Astrocyte (in vitro differentiated cells and primary cell): ENCODE measurements around the gene IL2RG. TPM values are rescaled to one million over a fixed set of nuclear protein-coding genes. Genes with fewer than 3 reads are reported as not detected.

ENCODE experiments used
- DNase-seq: peaks from one replicate; pipeline ENCODE4 v3.0.0-alpha.2; 2010; ENCODE audit warnings: low read depth
- FAIRE-seq: peaks from 2 replicates; lab custom pipeline; 2011; peaks lifted over from hg19 to GRCh38; lab: Jason Lieb, UNC
- H2AFZ ChIP-seq: 2 replicates; pipeline ENCODE4 v1.6.0; 2012; ENCODE audit warnings: low read depth, low read length, inconsistent platforms
- H3K27ac ChIP-seq: 2 replicates; pipeline ENCODE4 v1.5.1; 2011; ENCODE audit warnings: low read depth, low read length, inconsistent platforms
- H3K27me3 ChIP-seq: 2 replicates; pipeline ENCODE4 v1.6.0; 2011; ENCODE audit warnings: low read length, inconsistent platforms; ENCODE audit not compliant: insufficient read depth
- H3K36me3 ChIP-seq: 2 replicates; pipeline ENCODE4 v1.5.1; 2011; ENCODE audit warnings: low read length, inconsistent platforms; ENCODE audit not compliant: insufficient read depth
- H3K4me1 ChIP-seq: 2 replicates; pipeline ENCODE4 v1.5.1; 2011; ENCODE audit warnings: low read length, inconsistent platforms; ENCODE audit not compliant: insufficient read depth
- H3K4me2 ChIP-seq: 2 replicates; pipeline ENCODE4 v1.6.0; 2012; ENCODE audit warnings: low read length, inconsistent platforms
- H3K4me3 ChIP-seq: 2 replicates; pipeline ENCODE4 v1.5.1; 2011; ENCODE audit warnings: low read depth, mild to moderate bottlenecking, low read length, inconsistent platforms; ENCODE audit not compliant: insufficient read depth
- H3K79me2 ChIP-seq: 2 replicates; pipeline ENCODE4 v1.6.0; 2012; ENCODE audit warnings: mild to moderate bottlenecking, low read length, inconsistent platforms; ENCODE audit not compliant: insufficient read depth
- H3K9ac ChIP-seq: 2 replicates; pipeline ENCODE4 v1.6.0; 2012; ENCODE audit warnings: mild to moderate bottlenecking, low read length, inconsistent platforms
- H3K9me3 ChIP-seq: 2 replicates; pipeline ENCODE4 v1.5.1; 2012; ENCODE audit warnings: low read depth, mild to moderate bottlenecking, low read length, inconsistent platforms; ENCODE audit not compliant: insufficient read depth
- H4K20me1 ChIP-seq: 2 replicates; pipeline ENCODE4 v1.6.0; 2012; ENCODE audit warnings: low read length, inconsistent platforms; ENCODE audit not compliant: insufficient read depth
- H3K27ac Mint-ChIP-seq: one replicate; pipeline ENCODE4 v1.8.0; 2021; ENCODE audit warnings: mild to moderate bottlenecking, mixed read lengths; ENCODE audit not compliant: unreplicated experiment
- H3K27me3 Mint-ChIP-seq: one replicate; pipeline ENCODE4 v1.8.0; 2021; ENCODE audit warnings: low read depth, mixed read lengths; ENCODE audit not compliant: unreplicated experiment
- H3K36me3 Mint-ChIP-seq: one replicate; pipeline ENCODE4 v1.8.0; 2021; ENCODE audit warnings: low read depth, mixed read lengths; ENCODE audit not compliant: unreplicated experiment
- H3K4me1 Mint-ChIP-seq: one replicate; pipeline ENCODE4 v1.8.0; 2021; ENCODE audit warnings: low read depth, mixed read lengths; ENCODE audit not compliant: unreplicated experiment
- H3K4me3 Mint-ChIP-seq: one replicate; pipeline ENCODE4 v1.8.0; 2021; ENCODE audit warnings: mild to moderate bottlenecking, moderate library complexity, mixed read lengths; ENCODE audit not compliant: unreplicated experiment
- H3K9me3 Mint-ChIP-seq: one replicate; pipeline ENCODE4 v1.8.0; 2021; ENCODE audit warnings: mild to moderate bottlenecking, mixed read lengths; ENCODE audit not compliant: unreplicated experiment
- EZH2 ChIP-seq: IDR thresholded peaks from 2 replicates; pipeline ENCODE4 v1.6.1; 2012; ENCODE audit warnings: mild to moderate bottlenecking, low read length, inconsistent platforms; ENCODE audit not compliant: insufficient read depth
- total RNA-seq: library from RNA; stranded (reverse); gene quantifications from 2 replicates; pipeline ENCODE4 v1.2.1, GENCODE V29; 2021
- TF ChIP-seq, protein P1 (sequence below): IDR thresholded peaks from 2 replicates; pipeline ENCODE4 v1.5.1; 2011; ENCODE audit warnings: low read depth, mild to moderate bottlenecking, inconsistent platforms, low read length, moderate library complexity; ENCODE audit not compliant: insufficient read depth

IL2RG gene
- total RNA-seq, 1 donor from 2014 or later = 0.59 TPM

- Histone ChIP-seq H3K9ac (peak within 1 kb of the TSS; percentile 95), H3K9me3 (no peaks in the 10 kb centered on the region), H3K4me1 (no peaks in the 10 kb centered on the region), H3K79me2 (peaks cover 38% of the 10 kb centered on the region), H3K36me3 (no peaks in the 10 kb centered on the region), H3K27me3 (no peaks in the 10 kb centered on the region), H3K4me2 (peak within 1 kb of the TSS; percentile 94), H2AFZ (peak within 1 kb of the TSS; percentile 97), H3K4me3 (peak within 1 kb of the TSS; percentile 91), H3K27ac (peak within 1 kb of the TSS; percentile 90), H4K20me1 (peaks cover 8% of the 10 kb centered on the region)
- Mint-ChIP-seq H3K9me3 (no peaks in the 10 kb centered on the region), H3K36me3 (no peaks in the 10 kb centered on the region), H3K4me3 (peak within 1 kb of the TSS; percentile 99), H3K4me1 (peaks cover 9% of the 10 kb centered on the region), H3K27ac (peak within 1 kb of the TSS; percentile 84), H3K27me3 (no peaks in the 10 kb centered on the region)
- FAIRE-seq (peak; percentile 90), DNase-seq (peak; percentile 94)
- TF ChIP-seq, protein P1, sequence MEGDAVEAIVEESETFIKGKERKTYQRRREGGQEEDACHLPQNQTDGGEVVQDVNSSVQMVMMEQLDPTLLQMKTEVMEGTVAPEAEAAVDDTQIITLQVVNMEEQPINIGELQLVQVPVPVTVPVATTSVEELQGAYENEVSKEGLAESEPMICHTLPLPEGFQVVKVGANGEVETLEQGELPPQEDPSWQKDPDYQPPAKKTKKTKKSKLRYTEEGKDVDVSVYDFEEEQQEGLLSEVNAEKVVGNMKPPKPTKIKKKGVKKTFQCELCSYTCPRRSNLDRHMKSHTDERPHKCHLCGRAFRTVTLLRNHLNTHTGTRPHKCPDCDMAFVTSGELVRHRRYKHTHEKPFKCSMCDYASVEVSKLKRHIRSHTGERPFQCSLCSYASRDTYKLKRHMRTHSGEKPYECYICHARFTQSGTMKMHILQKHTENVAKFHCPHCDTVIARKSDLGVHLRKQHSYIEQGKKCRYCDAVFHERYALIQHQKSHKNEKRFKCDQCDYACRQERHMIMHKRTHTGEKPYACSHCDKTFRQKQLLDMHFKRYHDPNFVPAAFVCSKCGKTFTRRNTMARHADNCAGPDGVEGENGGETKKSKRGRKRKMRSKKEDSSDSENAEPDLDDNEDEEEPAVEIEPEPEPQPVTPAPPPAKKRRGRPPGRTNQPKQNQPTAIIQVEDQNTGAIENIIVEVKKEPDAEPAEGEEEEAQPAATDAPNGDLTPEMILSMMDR = no peak
- no peak for TF ChIP-seq EZH2
Measured at GRCh38 chrX:71068044-71068918, 43.1 kb downstream of the IL2RG start, which contains the start of gene SNX12. Gene SNX12 (minus strand): TSS chrX:71068334. CDS start chrX:71068306, 28 bp downstream.

DNA sequence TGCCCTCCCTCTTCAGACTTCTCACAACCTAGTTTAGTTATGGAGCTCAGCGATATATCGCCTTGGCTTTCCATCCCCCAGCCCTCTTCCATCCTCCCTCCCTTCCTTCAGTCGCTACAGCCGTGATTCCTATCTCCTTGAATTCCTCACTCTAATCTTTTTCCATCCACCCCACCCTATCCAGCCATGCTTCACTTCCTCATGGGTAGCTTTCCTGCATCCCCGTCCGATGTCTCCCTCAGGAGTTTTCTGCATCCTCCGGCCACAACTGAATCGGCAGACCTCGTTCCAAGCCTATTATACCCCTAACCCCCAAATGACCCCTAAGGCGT lies 43.7 kb downstream of the IL2RG start:
- Histone ChIP-seq H2AFZ (peak overlapping the region; percentile 63), H3K4me1 (no peaks in the 10 kb centered on the region), H3K79me2 (peaks cover 42% of the 10 kb centered on the region), H3K4me3 (peak overlapping the region; percentile 91), H3K27ac (peak overlapping the region; percentile 90), H3K9ac (peak overlapping the region; percentile 95), H4K20me1 (peaks cover 8% of the 10 kb centered on the region), H3K27me3 (no peaks in the 10 kb centered on the region), H3K4me2 (peak overlapping the region; percentile 89), H3K36me3 (peaks cover 2% of the 10 kb centered on the region), H3K9me3 (no peaks in the 10 kb centered on the region)
- FAIRE-seq (peak; percentile 20), DNase-seq (no peak)
- Mint-ChIP-seq H3K4me3 (peak overlapping the region; percentile 99), H3K27me3 (no peaks in the 10 kb centered on the region), H3K4me1 (peaks cover 9% of the 10 kb centered on the region), H3K27ac (peak overlapping the region; percentile 69), H3K36me3 (peaks cover 1% of the 10 kb centered on the region), H3K9me3 (no peaks in the 10 kb centered on the region)
- TF ChIP-seq, protein P1 = no peak
- TF ChIP-seq EZH2 = no peak
